ENCODE results near the gene MEIOB.

The MEIOB gene

DNA sequence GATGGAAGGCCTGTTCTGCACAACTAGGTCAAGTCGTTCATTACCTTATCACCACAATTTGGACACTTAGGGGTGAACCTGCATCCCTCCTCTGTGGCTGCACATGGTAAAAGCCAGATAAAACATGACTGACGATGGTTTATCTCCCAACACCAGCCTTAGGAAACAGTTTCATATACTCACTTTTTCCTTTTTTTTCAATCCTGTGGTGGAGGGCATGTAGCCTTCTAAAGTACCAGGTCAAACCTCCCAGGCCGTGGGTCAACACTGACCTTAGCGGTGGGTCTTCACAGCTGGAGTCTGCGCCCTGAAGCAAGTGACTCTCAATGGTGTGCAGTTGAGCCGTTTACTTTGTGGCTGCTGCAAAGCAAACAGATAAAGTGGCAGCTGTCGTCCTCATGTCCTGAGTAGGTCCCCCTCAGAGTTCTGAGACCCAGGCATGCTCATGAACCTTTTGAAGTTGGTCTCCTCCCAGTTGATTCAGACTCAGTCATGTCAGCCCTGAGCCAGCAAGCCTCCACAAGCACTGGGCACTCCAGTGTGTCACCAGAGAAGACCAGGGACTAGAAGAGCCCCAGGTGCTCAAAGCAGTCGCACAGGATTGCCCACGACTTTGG, 39.0 kb downstream of the MEIOB start:
- in situ Hi-C loops (cut with MboI; ENCODE audit: low pct_unique_long_range_greater_than_20kb, low sequenced_read_pairs, unreplicated experiment): no loop called here
- TF ChIP-seq, protein P1, sequence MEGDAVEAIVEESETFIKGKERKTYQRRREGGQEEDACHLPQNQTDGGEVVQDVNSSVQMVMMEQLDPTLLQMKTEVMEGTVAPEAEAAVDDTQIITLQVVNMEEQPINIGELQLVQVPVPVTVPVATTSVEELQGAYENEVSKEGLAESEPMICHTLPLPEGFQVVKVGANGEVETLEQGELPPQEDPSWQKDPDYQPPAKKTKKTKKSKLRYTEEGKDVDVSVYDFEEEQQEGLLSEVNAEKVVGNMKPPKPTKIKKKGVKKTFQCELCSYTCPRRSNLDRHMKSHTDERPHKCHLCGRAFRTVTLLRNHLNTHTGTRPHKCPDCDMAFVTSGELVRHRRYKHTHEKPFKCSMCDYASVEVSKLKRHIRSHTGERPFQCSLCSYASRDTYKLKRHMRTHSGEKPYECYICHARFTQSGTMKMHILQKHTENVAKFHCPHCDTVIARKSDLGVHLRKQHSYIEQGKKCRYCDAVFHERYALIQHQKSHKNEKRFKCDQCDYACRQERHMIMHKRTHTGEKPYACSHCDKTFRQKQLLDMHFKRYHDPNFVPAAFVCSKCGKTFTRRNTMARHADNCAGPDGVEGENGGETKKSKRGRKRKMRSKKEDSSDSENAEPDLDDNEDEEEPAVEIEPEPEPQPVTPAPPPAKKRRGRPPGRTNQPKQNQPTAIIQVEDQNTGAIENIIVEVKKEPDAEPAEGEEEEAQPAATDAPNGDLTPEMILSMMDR (IDR thresholded peaks at IDR 0.05; ENCODE audit: extremely low read depth, insufficient read depth, missing control alignments): no peak
- no peak for DNase-seq (ENCODE audit: low spot score)

DNA sequence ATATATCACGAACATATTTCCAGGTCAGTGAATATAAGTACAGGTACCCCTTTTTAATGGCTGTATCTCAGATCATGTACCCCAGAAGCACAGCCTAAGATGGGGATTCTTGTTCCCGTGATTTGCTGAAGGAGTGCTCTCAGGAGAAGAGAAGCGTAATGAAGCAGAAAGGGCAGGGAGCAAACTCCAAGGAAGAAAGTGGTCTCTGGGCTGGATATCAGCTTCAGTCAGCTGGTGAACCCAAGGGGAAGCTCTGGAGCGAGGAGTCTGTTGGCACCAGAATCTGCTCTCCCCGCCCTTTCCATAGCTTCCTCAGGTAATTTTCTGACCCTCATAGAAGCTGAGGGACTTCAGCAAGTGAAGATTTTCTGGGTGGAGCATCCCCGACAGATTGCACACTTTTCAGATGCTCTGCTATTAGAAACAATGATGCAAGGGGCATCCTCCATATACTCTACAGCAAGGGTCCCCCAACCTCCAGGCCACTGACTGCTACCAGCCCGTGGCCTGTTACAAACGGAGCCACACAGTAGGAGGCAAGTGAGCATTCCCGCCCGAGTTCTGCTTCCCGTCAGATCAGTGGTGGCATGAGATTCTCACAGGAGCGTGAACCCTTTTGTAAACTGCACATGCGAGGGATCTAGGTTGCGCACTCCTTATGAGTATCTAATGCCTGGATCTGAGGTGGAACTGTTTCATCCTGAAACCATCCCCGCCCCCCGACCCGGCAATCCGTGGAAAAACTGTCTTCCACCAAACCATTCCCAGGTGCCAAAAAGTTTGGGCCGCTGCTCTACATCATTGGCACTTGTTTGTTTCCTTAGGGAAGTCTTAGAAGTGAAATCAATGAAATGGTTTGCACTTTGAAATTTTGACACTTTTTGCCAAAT, 40.5 kb downstream of the MEIOB start:
- no peak for DNase-seq (ENCODE audit: low spot score)
- TF ChIP-seq, protein P1 (IDR thresholded peaks at IDR 0.05; ENCODE audit: extremely low read depth, insufficient read depth, missing control alignments): no peak
- in situ Hi-C loops (cut with MboI; ENCODE audit: low pct_unique_long_range_greater_than_20kb, low sequenced_read_pairs, unreplicated experiment): no loop called here

DNA sequence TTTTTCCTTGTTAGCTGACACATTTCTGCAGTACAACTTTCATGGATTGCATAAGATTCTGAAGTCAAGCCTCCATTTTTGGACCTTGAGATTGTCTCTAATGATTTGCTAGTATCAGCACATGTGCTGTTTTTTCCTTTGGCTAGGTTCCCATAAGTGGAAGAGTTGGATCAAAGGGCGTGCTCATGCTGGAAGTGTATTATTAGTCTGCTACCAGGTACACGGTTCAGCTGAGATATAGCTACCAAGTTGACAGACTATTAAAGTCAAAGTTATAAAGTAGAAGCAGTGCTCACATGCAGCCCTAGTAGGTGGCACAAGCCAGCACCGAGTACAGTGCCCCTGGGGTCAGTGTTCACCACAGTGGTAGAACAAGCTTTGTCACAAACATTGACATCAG, 41.8 kb downstream of the MEIOB start:
- in situ Hi-C loops (cut with MboI; ENCODE audit: low pct_unique_long_range_greater_than_20kb, low sequenced_read_pairs, unreplicated experiment): no loop called here
- DNase-seq (ENCODE audit: low spot score): no peak
- TF ChIP-seq, protein P1 (IDR thresholded peaks at IDR 0.05; ENCODE audit: extremely low read depth, insufficient read depth, missing control alignments): no peak

DNA sequence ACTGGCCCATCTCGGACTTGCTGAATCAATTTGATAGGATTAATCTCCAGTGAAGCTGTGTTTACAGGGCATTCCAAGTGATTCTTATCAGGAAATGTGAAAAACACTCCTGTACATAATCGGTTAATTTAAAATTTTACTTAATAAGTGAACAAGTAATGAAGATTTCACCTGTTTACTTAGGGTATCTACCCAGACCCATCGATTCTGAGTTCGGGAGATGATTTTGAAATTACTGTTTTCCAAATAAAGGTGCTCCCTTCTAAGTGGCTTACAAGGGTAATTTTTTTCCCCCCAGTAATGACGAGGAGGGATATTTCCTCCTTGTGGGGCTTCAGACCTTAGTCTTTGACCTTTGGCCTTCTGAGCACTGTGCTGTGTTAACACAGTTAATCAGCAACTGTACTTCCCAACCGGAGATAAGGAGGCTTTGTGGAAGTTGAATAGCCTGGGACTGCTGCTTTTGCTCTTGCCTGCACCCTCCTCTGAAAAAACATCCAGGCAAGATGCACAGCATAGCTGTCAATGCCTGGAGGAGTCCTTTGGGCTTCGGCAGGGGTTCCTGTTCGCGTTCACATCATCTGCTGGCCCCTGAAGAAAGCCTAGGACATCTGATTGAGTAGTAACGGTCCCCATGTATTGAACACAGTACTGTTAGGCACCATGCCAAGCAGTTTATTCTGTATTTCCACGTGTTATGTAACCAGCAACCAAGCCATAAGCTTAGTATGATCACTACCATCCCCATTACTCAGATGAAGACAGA, 43.1 kb downstream of the MEIOB start:
- in situ Hi-C loops (cut with MboI; ENCODE audit: low pct_unique_long_range_greater_than_20kb, low sequenced_read_pairs, unreplicated experiment): no loop called here
- DNase-seq (ENCODE audit: low spot score): no peak

DNA sequence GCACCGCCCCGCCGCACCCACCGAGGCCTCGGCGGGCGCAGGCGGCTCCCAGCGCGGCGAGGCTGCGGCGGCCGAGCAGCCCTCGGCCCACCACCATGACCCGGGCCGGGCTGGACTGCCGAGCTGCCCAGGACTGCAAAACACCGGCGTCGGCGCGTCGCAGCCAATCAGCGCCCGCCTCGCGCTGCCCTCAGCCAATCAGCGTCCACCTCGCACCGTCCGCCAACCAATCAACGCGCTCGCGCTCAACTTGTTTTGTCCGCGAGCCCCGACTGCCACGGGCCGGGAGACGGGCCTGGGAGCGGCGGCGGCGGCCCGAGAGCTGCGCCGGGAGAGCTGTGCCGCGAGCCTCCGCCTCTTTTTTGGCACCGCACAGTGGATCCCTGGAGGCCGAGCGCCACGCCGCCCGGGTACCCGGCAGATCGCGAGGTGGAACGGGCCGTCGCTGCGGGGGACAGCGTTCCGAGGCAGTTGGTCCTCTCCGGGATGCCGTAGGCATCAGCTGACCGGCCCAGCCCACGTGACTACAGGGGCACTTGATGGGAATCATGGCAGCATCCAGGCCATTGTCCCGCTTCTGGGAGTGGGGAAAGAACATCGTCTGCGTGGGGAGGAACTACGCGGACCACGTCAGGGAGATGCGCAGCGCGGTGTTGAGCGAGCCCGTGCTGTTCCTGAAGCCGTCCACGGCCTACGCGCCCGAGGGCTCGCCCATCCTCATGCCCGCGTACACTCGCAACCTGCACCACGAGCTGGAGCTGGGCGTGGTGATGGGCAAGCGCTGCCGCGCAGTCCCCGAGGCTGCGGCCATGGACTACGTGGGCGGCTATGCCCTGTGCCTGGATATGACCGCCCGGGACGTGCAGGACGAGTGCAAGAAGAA, 45.0 kb downstream of the MEIOB start, which contains the start of the genes FAHD1 and HAGH:
TSS of gene FAHD1 (plus strand) at position 516 of the 883 bp plus-strand sequence. CDS start at position 549, 33 bp downstream.
TSS of gene HAGH (minus strand) at position 135 of the 883 bp plus-strand sequence. CDS start at position 97, 38 bp downstream.
- DNase-seq (ENCODE audit: low spot score): peak; percentile 100
- in situ Hi-C loops (cut with MboI; ENCODE audit: low pct_unique_long_range_greater_than_20kb, low sequenced_read_pairs, unreplicated experiment): no loop called here
- TF ChIP-seq, protein P1 (IDR thresholded peaks at IDR 0.05; ENCODE audit: extremely low read depth, insufficient read depth, missing control alignments): no peak

More for the DNA sequence above, 43.1 kb downstream of the MEIOB start:
- TF ChIP-seq, protein P1 (IDR thresholded peaks at IDR 0.05; ENCODE audit: extremely low read depth, insufficient read depth, missing control alignments): no peak

Measured in GM13977 (cell line).